Epidermal melanocyte (primary cell): Measurements from ENCODE around the gene HERC2.

Source experiments
- DNase-seq: peaks from one replicate; pipeline ENCODE4 v3.0.0; 2011; ENCODE audit warnings: low spot score; ENCODE audit not compliant: insufficient read length

The HERC2 gene

DNA sequence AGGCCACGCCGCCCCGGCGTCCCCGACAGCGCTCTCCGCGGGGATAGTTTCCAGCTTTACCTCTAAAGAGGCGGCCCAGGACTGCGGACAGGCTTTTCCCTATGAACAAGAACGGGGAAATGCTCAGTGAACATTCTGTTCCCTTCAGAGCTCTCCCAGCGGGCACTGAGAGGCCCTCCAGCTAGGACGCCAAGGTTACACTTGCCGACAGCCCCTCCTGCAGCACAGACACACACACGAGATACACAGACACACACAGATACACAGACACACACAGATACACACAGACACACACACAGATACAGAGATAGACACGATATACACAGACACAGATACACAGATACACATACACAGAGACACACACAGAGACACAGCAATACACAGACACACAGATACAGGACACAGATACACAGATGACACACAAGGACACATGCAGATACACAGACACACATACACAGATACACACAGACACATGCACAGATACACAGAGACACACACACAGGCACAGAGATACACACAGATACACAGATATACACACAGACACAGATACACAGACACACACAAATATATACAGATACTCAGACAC lies 222.3 kb downstream of the HERC2 start:
- no peak for DNase-seq

GRCh38 chr15:28098766-28099554 lies 223.0 kb downstream of the HERC2 start, which contains the start of gene OCA2:
Gene OCA2, minus strand, starts transcription at chr15:28099315. Its CDS starts 17,441 bp downstream, at chr15:28081874.
- DNase-seq: peak; percentile 60

DNA sequence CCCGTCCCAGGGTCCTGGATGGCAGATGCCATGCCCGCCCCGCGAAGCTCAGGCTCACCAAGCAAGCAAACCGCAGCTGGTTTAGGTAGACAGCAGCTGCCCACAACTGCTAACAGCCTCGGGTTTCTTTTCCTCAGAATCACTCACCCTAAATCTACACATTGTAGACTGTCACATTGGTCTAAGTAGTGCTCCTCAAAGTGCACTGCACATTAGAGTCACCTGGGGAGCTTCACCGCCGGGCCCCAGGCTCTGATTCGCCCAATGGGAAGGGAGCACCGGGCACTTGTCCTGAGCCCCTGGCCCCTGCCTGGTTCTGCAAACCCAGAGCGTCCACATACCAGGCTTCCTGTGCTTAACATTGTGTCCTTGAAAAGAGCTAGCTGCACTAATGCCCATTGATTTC lies 223.6 kb downstream of the HERC2 start:
- no peak for DNase-seq

DNA sequence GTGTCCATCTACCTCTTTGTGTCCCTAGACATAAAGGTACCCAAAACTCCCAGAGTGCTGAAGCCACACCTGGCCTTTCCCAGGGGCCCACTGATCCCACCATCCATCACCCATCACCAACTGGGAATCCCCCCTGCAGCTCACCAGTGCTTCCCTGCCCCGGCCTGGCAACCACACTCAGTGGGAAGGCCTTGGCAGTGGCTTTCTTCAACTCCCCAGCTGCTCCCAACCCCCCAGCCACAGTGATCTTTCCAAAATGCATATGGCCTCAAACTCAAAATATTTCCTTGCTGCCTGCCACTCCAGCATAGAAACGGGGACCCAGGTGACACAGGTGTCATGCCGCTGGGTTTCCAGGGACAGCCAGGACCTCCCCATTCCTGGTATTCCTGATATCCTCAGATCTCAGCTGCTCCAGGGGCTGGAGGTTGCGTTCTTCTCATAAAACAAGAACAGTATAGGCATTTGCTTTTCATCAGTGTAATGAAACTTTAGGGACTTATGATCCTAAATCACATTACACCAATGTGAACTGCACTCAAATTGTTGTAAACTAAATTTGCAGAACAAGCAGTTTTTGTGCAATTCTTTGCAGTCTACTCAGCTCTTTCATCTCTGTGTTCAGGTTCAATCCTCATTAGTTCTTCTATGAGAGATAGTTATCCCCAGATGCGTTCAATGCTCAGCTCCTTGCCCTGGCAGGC lies 224.2 kb downstream of the HERC2 start:
- no peak for DNase-seq

GRCh38 chr15:28096670-28097431 lies 225.1 kb downstream of the HERC2 start:
- DNase-seq: no peak

DNA sequence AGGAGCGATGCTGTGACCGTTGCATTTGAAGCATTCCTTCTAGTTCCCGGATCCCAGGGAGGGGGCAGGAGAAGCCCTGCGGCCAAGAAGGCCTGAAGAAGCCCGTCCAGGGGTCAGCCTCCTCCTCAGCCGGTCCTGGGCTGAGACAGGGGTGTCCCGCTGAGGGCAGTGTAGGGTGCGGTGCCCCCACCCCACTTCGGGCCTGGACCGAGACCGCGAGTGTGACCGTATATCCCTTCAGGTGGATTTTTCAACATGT lies 225.6 kb downstream of the HERC2 start:
- no peak for DNase-seq

DNA sequence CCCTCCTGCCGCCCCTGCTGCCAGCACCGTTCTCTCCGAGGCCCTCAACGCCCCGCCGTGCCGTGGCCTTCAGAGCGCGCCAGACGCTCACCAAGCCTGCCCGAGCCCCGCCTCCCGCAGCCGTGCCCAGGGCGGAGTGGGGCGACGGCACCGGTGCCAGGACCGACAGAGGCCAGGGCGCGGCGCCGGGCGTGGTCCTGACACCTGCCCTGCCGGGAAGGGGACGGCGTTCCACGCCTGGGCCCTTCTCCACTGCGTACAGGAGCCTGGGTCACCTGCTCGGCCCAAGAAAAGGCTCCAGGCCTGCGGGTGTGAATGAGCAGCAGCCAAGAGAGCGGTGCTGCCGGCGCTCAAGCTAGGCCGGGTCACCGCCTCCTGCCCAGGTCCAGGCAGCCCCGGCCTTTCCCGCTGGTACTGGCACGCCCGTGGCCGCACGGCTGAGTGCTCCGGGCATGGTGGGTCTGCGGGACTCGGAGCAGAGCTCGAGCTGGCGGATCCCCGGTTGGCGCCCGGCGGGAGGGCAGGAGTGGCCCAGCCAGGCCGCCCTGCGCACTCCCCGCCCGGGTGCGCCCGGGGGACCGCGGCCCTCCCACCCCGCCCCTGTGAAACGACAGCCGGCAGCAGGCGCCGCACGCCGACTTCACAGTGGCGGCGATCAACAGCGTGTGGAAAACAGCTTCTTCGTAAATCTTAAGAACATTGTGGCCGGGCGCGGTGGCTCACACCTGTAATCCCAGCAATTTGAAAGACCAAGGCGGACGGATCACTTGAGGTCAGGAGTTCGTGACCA lies 227.1 kb downstream of the HERC2 start:
- DNase-seq: no peak

- no peak for DNase-seq
These were observed 228.0 kb downstream of the HERC2 start for GRCh38 chr15:28093752-28094535.

DNA sequence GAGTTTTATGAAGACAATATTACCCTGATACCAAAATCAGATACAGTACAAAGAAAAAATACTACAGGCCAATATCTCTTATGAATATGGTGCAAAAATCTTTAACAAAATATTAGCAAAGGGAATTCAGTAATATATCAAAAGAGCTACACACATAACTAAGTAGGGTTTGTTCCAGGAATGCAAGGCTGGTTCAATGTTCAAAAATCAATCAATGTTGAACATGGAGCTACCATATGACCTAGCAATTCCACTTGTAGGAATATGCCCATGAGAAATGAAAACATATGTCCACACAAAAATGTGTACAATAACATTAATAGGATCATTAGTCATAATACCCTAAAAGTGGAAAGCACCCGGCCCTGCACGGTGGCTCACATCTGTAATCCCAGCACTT lies 230.7 kb downstream of the HERC2 start:
- DNase-seq: no peak

GRCh38 chr15:28086175-28086703 lies 235.7 kb downstream of the HERC2 start:
- no peak for DNase-seq

GRCh38 chr15:28085489-28086174 lies 236.3 kb downstream of the HERC2 start:
- no peak for DNase-seq

- no peak for DNase-seq
These were observed 237.4 kb downstream of the HERC2 start for GRCh38 chr15:28084547-28084946.

GRCh38 chr15:28082891-28083684 lies 238.9 kb downstream of the HERC2 start:
- no peak for DNase-seq

GRCh38 chr15:28081594-28081993 lies 240.4 kb downstream of the HERC2 start:
- DNase-seq: no peak

DNA sequence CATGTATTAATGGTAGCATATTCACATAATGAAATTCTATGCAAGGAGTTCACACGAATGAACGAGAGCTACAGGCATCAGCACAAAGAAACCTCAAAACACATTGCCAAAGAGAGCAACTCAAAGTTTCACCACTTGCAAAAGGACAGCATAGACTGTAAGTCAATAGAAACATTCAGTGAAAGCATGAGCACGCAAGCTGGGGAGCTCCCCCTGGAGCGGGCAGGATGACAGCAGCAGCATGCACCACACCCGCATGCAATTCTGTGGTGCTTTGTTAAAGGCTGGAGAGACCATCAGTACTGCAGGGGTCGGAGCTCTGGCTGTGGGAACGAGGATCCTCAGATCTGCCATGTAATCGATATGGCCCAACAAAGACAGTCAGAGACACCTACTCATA lies 241.6 kb downstream of the HERC2 start:
- DNase-seq: no peak

GRCh38 chr15:28079313-28079969 lies 242.5 kb downstream of the HERC2 start:
- DNase-seq: no peak

- no peak for DNase-seq
These were observed 243.7 kb downstream of the HERC2 start for GRCh38 chr15:28078191-28078719.

DNA sequence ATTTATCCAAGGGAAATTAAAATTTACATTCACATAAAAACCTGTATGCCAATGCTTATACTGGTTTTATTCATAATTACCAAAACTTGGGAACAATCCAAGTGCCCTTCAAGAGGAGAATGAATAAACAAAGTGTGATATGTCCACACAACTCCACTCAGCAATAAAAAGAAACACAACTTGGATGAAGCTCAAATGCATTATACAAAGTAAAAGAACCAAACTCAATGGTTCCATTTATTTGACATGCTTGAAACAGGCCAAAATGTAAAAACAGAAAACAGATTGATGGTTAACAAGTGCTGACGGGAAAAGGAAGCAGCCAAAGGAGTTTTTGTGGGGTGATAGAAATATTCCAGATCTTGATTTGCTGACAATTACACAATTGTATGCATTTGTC lies 246.4 kb downstream of the HERC2 start:
- peak; percentile 54 for DNase-seq
